Activated naive CD8-positive, alpha-beta T cell treated with anti-CD3 and anti-CD28 coated beads, Interleukin-2, amount 50 U/mL, for 16 hours (primary cell): ENCODE measurements around the gene UGT1A5.
"Not testable (repeated sequence)": the region's sequence is repeated elsewhere in the genome, so short reads cannot be mapped to it uniquely, and the experiment has no call there.

Source experiments
- DNase-seq: peaks from one replicate; pipeline ENCODE4 v3.0.0-alpha.2; 2020; ENCODE audit warnings: low read depth, low spot score

UGT1A5 gene

GRCh38 chr2:233745838-233746237 lies 33.1 kb downstream of the UGT1A5 start:
- DNase-seq: not testable (repeated sequence)

DNA sequence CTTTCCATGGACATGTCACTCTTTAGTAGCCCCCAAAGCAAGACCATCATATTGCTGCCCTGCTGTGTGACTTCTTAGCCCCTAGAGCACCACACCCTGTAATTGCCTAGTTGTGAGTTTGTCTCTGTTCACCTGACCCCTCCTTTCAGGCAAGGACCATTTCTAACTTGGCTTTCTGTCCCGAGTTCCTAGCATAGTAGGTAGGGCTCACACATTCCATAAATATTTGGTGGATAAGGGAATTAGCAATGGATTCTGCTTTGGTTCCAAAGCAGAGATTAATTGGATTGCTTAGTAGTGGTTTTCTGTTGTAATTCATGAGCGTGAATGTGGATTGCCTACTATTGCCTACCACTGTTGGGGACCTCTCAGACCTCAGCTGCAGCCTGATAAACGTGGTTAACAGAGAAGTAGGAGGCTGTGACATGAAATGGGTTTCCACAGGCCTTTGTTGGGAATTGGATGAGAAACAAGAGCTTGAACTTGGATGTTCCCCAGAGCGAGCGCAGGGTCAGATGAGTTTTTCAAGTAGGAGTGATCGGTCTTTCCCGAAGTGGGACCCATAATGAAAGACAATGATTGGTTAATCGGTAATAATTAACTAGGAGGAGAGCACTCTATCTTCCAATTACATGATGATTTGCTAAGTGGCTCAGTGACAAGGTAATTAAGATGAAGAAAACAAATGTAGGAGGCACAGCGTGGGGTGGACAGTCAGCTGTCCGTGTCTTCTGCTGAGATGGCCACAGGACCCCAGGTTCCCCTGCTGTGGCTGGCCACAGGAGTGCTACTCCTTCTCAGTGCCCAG lies 34.0 kb downstream of the UGT1A5 start:
- no peak for DNase-seq

- no peak for DNase-seq
Observed at GRCh38 chr2:233747283-233747544, 34.5 kb downstream of the UGT1A5 start.

- not testable (repeated sequence) for DNase-seq
Observed at GRCh38 chr2:233750689-233751088, 38.0 kb downstream of the UGT1A5 start.

GRCh38 chr2:233751212-233752009 lies 38.7 kb downstream of the UGT1A5 start:
- DNase-seq: not testable (repeated sequence)

GRCh38 chr2:233754872-233755611 lies 42.3 kb downstream of the UGT1A5 start:
- DNase-seq: no peak

DNA sequence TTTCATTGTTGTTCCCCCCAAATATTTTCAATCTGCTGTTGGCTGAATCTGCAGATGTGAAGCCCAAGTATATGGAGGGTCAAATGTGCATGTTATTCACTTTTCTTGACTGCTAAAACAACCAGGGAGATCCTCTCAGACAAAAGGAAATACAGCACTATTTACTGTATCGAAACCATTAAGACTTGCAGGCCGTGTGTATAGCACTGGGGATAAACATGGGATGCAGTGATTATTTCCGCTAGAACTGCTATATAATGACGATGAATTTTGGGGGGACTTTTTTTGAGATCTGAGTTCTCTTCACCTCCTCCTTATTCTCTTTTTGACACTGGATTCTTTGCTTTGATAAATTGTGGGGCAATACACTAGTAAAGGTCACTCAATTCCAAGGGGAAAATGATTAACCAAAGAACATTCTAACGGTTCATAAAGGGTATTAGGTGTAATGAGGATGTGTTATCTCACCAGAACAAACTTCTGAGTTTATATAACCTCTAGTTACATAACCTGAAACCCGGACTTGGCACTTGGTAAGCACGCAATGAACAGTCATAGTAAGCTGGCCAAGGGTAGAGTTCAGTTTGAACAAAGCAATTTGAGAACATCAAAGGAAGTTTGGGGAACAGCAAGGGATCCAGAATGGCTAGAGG lies 43.8 kb downstream of the UGT1A5 start:
- DNase-seq: no peak

DNA sequence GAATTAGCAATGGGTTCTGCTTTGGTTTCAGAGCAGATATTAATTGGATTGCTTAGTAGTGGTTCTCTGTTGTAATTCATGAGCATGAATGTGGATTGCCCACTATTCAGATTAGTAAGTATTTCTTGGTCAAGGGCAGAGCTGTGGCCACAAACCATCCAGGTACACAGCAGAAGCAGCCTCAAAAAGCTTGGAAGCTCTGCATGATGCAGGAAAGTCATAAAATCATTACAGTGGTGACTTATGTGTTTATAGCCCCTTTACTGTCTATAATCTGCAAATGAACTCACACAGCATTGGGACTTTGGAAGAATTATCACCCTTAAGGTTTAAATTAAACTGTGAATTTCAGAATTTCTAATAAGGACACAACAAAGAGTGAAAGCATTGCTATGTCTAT lies 45.4 kb downstream of the UGT1A5 start:
- DNase-seq: no peak

GRCh38 chr2:233758849-233759248 lies 46.1 kb downstream of the UGT1A5 start:
- DNase-seq: no peak

- DNase-seq: no peak
Observed at GRCh38 chr2:233760043-233760442, 47.3 kb downstream of the UGT1A5 start, which contains the start of gene UGT1A1. UGT1A1 (plus strand) TSS chr2:233760270; CDS start chr2:233760288, 18 bp downstream.

DNA sequence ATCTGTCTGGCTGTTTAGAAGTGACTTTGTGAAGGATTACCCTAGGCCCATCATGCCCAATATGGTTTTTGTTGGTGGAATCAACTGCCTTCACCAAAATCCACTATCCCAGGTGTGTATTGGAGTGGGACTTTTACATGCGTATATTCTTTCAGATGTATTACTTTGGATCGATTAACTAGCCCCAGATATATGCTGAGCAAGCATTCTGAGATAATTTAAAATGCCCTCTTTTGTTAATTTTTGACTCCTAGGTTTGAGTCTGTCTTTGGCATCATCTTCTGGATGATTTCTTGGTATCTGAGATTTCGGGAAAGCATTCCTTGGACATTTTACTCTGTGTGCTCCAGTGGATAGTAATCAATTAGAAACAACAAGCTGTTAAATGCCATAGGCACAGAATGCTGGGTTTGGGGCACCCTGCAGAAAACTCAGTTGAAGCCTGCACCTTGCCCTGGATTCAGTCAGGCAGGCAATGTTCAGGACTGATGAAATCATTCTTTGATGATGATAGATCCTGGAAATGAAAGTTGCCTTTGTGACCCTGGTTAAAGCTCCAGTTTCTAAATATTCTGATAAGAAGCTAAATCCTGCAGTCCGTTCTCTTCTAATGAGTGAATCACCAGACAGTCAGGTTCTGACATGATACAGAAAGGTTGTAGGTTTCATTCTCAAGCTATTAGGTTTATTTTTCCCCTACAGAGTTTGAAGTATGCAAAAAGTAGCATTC lies 48.5 kb downstream of the UGT1A5 start:
- no peak for DNase-seq

DNA sequence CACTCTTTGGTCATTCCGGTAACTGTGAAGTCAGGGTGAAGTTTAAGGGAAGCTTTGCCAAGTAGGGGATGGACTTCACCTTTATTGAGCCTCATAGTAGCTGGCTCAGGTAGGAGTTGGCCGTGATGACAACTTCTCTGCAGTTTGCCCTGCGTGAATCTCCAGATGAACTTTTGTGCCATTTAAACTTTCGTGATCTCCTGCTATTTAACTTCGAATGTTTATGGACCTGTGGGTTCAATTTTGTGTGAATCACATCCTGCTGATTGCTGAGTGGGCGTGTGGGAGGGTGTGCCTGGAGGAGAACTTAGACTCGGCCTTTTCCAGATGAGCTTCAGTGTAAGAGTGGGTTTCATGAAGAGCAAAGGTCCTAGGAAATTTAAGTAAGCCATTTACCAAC lies 51.6 kb downstream of the UGT1A5 start:
- no peak for DNase-seq

DNA sequence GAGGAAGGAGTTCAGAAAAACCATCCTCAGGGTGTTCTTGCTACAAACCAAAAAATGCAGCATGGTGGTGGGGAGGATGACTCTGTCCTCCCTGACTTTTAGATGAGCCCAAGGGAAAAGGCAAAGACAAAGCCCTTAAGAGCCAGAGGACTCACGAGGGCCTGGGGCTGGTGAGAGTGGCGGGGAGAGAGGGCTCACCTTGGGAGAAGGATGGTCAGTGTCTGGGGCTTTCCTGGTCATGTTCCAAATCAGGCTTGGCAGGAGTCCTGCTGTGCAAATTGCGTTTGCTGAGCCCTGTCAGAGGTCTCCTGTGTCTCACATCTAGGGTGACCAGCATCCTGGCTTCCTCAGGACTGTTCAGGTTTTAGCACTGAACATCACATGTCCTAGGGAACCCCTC lies 52.1 kb downstream of the UGT1A5 start:
- DNase-seq: no peak

GRCh38 chr2:233766416-233766815 lies 53.7 kb downstream of the UGT1A5 start:
- DNase-seq: no peak

DNA sequence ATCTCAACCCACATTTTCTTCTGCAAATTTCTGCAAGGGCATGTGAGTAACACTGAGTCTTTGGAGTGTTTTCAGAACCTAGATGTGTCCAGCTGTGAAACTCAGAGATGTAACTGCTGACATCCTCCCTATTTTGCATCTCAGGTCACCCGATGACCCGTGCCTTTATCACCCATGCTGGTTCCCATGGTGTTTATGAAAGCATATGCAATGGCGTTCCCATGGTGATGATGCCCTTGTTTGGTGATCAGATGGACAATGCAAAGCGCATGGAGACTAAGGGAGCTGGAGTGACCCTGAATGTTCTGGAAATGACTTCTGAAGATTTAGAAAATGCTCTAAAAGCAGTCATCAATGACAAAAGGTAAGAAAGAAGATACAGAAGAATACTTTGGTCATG lies 55.4 kb downstream of the UGT1A5 start:
- no peak for DNase-seq

- no peak for DNase-seq
Observed at GRCh38 chr2:233769260-233769659, 56.6 kb downstream of the UGT1A5 start.

- DNase-seq: no peak
Observed at GRCh38 chr2:233772153-233772552, 59.4 kb downstream of the UGT1A5 start.

DNA sequence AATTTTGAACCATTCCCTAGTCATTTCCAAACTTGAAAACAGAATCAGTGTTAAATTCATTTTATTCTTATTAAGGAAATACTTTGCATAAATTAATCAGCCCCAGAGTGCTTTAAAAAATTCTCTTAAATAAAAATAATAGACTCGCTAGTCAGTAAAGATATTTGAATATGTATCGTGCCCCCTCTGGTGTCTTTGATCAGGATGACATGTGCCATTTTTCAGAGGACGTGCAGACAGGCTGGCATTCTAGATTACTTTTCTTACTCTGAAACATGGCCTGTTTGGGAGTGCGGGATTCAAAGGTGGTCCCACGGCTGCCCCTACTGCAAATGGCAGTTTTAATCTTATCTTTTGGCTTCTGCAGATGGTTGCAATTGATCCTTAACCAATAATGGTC lies 59.9 kb downstream of the UGT1A5 start:
- no peak for DNase-seq

DNA sequence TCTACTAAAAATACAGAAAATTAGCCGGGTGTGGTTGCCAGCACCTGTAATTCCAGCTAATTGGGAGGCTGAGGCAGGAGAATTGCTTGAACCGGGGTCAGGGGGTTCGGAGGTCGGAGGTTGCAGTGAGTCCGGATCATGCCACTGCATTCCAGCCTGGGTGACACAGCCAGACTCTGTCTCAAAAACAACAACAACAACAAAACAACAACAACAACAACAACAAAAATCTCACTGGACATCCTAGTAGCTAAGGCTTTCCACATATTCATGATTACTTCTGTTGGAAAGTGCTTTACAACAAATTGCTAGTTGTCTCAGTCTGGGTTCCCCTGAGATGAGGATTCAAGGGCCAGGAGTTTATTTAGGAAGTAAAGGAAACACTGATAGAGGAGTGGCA lies 61.1 kb downstream of the UGT1A5 start:
- no peak for DNase-seq

DNA sequence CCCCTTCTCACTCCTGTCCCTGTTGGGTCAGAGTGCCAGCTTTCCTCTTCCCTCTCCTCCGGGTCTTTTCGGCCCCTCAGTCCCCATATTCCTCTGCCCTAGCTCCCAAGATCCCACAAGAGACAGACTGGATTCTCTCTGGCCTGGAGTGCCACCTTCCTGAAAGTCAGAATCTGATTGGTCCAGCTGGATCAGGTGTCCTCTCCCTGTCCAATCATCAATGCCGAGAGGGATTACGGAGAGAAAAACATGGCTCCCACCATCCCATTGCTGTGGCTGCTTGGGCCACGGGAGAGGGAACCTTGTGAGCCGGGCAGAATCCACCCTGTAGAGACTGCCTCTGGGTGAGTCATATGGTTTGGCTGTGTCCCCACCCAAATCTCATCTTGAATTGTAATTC lies 62.7 kb downstream of the UGT1A5 start:
- DNase-seq: no peak

DNA sequence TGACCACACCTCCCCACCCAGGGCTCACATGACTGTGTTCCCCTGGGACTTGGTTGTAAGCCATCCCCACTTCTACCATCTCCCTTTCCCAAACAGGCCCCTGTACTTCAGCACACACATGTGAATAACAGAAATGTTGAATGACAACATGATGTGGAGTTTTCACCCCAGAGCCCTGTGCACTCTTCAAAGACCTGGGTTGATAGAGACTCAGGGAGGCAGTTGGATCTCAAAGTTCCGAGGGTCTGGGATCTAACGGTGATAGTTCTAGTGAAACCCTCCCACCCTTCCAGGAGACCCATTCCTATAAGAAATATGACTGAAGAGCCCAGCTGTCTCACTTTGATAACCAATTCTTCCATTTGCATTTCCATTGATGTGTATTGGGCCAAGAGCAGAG lies 65.3 kb downstream of the UGT1A5 start, which contains the start of gene MROH2A:
Gene MROH2A (plus strand): TSS at position 301 of the 400 bp plus-strand sequence. CDS start 1,029 bp downstream, outside the sequence.
- no peak for DNase-seq
